Medulla oblongata (tissue), 1 donor: ENCODE measurements around the gene SORT1.
"Not testable (repeated sequence)": the region's sequence is repeated elsewhere in the genome, so short reads cannot be mapped to it uniquely, and the experiment has no call there.

Source experiments
- DNase-seq: peaks from one replicate; pipeline ENCODE4 v3.0.0-alpha.2; 2015; ENCODE audit errors: extremely low spot score

Gene SORT1

GRCh38 chr1:109397581-109398342 is at the start of gene SORT1:
Gene SORT1, minus strand, starts transcription at chr1:109397918. Its CDS starts 26 bp downstream, at chr1:109397892.
- DNase-seq = peak; percentile 98

DNA sequence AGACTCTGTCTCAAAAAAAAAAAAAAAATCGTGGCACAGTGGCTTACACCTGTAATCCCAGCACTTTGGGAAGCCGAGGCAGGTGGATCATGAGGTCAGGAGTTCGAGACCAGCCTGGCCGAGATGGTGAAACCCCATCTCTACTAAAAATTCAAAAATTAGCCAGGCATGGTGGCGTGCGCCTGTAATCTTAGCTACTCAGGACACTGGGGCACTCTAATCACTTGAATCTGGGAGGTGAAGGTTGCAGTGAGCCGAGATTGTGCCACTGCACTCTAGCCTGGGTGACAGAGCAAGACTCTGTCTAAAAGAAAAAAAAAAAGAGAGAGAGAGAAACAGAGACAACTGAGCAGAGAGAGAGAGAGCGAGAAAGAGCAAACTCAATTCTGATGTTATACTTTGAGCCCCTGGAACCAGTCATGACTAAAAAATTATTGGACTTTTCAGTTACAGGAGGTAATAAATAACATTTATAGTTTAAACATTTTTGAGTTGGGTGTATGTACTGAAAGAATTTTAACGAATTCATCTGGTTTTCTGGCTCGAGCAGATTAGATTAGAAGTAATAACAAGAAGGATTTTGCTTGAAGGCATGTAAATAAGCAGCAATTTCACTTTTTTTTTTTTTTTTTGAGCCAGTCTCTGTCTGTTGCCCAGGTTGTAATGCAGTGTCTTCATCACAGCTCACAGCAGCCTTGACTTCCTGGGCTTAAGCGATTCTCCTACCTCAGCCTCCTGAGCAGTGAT is 48.4 kb upstream of the SORT1 start:
- DNase-seq = not testable (repeated sequence)

DNA sequence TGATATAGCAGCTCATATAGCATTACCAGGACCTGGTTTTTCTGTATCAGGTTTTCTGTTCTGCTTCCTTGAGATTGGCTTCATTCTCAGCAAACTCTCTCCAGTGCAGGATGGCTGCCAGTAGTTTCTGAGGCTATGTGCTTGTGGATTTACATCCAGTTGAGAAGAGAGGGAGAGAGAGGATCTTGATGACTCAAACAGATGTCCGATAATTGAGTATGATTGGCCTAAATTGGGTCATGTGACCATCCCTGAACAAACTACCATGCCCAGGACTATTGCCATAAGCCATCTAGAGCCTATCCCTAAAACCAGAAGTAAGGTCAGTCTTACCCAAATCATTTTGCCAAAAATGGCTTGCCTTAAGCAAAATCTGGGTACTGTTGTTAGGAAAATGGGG is 46.6 kb upstream of the SORT1 start:
- DNase-seq = no peak

DNA sequence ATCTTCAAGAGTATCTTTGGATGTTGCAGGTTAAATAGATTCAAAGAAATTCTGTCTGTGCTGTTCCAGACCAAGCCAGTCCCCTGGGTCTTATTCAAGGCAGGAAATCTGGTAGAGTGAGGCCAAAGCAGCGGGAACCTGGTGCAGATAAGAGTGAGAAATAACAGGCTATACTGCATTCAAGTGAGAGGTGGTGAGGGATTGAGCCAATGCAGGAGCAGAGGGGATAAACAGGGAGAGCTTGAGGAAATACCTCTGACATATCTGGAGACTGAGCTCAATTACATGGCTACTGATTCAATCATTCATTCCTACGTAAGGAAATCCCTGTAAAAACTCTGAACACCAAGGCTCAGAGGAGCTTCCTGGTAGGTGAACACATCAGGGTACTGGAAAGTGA is 45.8 kb upstream of the SORT1 start:
- no peak for DNase-seq

DNA sequence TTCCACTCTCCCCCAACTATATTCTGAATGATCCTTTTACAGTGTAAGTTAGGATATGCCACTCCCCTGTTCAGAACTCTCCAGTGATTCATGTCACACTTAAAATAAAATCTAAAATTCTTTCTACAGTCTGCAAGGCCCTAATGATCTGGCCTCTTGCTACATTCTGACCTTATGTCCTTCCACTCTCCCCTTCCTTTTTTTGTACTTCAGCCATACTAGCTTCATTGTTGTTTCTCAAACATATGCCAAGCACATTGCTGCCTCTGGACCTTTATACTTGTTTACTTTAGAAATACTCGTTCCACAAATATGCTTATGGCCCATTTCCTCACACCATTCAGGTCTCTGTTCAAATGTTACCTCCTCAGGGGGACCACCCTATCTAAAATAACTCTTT is 43.4 kb upstream of the SORT1 start:
- no peak for DNase-seq

DNA sequence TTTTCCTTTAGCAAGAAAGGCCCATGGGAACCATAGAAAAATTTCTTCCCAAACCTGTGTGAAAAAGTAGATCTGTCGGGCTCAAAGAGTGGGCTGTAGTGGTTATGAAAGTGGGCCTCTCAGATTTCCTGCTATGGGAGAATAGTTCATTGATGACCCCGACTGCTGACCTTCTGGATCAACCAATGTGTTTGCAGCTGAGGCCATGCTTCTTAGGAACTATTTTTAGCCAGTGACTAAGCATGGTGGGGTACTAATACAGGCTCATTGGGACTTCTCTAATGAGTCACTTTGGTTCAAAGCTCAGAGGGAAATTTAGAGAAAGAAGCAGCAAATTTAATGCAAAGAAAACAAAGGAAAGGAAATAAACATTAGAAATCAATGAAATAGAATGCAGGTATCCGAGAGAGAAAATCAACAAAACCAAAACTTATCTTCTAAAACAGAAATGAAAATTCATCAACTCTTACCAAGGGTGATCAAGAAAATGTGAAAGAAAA is 41.1 kb upstream of the SORT1 start:
- no peak for DNase-seq

- DNase-seq = no peak
Measured at GRCh38 chr1:109434484-109434883, 36.8 kb upstream of the SORT1 start.

GRCh38 chr1:109433322-109433721 is 35.6 kb upstream of the SORT1 start:
- DNase-seq = no peak

DNA sequence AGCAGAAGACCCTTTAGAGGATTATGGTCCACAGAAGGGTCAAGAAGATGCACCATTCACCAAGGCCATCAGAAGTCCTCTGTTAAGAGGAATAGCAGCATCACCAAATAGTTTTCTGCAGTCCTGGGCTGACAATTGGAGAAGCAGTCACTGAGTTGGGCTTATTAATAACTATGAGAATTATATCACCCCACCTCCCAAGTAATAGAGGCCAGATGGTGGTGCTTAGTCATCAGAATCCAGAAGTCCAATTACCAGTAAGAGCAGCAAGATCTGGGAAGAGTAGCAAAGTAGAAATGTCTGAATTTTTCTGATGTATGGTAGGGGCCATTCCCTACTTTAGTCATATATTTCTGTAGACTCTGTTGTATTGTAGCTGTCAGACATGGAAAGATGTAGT is 34.6 kb upstream of the SORT1 start:
- no peak for DNase-seq

DNA sequence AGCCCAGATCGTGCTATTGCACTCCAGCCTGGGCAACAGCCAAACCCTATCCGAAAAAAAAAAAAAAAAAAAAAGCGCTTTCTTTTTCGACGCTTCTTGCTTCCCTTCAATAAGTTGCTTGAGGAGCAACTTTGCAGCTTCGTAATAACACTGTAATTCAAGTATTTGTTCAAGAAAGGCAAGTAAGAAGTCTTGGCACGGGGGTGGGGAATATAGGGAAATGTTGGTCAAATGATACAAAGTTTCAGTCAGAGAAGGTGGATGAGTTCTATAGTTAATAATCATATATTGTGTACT is 29.4 kb upstream of the SORT1 start:
- DNase-seq = no peak

DNA sequence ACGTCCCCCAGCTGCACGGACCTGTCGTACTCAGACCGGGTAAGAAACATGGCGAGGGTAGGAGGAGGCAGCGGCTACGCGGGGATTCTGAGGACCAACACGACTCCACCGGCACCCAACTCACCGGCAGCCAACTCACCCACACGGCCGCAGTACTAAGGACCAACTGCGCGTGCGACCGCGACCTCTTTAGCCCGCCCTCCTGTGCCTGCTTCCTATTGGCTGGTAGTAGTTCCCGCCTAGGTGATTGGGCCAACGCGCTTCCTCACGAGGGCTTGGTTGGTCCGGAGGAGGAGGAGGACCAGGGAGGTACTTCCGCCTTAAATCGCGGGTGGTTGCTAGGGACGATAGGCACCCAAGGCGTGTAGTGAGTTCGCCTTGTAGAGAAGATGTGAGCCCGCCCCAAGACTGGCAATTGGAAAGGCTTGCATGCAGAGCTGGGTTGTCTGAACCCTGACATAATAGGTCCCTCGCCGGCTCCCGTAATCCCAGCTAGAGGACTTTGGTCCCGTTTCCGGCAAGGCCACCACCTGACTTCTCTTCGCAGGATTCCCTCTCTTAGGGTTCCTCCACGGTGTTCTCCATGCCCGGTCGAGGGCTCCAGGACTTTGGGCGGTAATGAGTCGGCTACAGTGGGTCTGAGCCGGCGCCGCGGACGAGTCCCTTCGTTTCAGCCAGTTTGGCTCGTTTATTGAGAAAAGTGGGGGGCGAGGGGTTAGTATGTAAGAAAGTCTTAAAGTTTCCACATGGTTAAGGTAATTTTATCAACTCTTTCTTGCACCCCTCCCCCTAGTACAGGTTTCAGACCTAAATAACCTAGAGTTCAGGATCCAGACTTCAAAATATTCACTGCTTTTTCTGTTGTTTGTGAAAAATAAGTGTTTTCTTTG is 28.8 kb upstream of the SORT1 start, which contains the start of gene PSMA5:
Gene PSMA5 (minus strand): TSS at position 168 of the 890 bp plus-strand sequence. CDS start 118 bp downstream, at position 50.
- peak; percentile 99 for DNase-seq

GRCh38 chr1:109425391-109426280 is 27.9 kb upstream of the SORT1 start:
- no peak for DNase-seq

GRCh38 chr1:109423498-109423897 is 25.8 kb upstream of the SORT1 start:
- no peak for DNase-seq

- no peak for DNase-seq
Measured at GRCh38 chr1:109412551-109412950, 14.8 kb upstream of the SORT1 start.

- DNase-seq = no peak
Measured at GRCh38 chr1:109404838-109405237, 7.1 kb upstream of the SORT1 start.

GRCh38 chr1:109402025-109402424 is 4.3 kb upstream of the SORT1 start:
- peak; percentile 2 for DNase-seq

- no peak for DNase-seq
Measured at GRCh38 chr1:109400035-109400655, 2.4 kb upstream of the SORT1 start.

DNA sequence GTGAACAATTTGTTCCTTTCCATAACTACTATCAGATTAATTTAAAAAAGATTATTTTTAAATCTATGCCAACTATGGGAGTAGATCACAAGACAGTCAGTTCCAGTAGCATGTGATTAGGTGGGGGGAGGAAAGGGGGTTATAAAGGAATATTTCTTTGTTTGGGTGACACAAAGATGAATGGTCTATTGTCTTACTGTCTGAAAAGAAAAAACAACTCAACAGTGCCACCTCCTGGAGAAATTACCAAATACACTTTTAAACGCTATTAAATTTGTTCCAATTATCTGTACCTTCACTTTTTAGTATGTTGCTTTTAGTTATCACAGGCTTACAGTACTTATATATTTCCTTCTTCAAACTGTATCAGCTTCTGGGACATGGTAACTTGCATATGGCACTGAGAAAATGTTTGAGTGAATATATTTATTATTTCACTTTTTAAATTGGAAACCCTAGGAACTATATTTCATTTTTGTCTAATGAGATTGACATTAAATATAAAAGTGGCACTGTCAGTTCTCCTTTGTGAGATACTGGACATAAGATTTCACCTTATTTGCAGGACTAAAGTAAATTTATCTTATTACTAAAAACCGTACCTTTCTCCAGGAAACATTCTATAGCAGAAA is 1.7 kb upstream of the SORT1 start:
- peak; percentile 96 for DNase-seq

DNA sequence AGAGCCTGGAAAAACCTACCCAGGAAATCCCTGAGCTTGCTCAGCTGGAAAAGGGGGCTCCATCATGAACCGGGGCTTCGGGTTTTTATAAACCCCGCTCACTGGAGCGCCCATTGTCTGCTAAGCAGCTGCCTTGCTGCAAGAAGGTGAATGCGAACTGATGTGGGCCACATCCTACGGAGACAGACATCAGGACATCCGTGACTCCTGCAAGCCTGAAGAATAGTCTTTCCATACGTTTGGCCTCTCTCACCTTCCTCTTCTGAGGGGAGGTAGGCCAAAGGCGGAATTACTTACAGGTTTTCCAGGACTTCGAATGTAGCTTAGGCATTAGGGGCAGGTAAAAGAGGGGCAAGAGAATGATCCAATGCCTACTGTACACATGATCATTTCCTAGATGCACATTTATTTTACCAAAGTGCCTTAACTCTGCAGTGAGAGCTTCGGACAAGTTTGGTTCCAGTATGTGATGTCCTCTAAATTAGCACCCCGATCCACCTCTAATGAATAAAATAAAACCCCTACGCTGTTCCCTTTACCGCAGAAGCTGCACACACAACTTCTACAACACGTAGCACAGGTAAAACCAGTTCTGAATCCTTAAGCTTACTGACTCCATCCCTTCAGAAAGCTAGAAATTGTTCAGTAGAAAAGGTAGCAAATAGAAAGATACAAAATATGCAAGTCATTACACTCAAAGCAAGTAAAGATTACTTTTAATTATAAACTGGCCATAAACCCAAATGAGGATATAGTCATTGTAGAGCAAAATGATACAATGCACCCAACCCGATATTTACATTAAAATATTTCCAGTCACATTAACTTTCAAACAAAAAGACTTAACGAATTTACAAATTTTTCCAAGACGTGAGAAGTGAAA is 866 bp upstream of the SORT1 start:
- DNase-seq = peak; percentile 38
